ENCODE results near the gene TRIM59. TPM values are rescaled to one million over a fixed set of nuclear protein-coding genes. Genes with fewer than 3 reads are reported as not detected.

The TRIM59 gene
- total RNA-seq, 1 donor from 2014 or later: 33.0 TPM

- TF ChIP-seq, protein P1, sequence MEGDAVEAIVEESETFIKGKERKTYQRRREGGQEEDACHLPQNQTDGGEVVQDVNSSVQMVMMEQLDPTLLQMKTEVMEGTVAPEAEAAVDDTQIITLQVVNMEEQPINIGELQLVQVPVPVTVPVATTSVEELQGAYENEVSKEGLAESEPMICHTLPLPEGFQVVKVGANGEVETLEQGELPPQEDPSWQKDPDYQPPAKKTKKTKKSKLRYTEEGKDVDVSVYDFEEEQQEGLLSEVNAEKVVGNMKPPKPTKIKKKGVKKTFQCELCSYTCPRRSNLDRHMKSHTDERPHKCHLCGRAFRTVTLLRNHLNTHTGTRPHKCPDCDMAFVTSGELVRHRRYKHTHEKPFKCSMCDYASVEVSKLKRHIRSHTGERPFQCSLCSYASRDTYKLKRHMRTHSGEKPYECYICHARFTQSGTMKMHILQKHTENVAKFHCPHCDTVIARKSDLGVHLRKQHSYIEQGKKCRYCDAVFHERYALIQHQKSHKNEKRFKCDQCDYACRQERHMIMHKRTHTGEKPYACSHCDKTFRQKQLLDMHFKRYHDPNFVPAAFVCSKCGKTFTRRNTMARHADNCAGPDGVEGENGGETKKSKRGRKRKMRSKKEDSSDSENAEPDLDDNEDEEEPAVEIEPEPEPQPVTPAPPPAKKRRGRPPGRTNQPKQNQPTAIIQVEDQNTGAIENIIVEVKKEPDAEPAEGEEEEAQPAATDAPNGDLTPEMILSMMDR (conservative IDR thresholded peaks at IDR 0.05; ENCODE audit: low read depth, low read length): no peak
- no peak overlapping the region for H3K4me3 ChIP-seq (ENCODE audit: low read depth, low read length)
- DNase-seq (ENCODE audit: low read depth): peak; percentile 75
These were observed 1.3 kb upstream of the TRIM59 start for GRCh38 chr3:160450846-160451245.

GRCh38 chr3:160448845-160449635 lies 546 bp downstream of the TRIM59 start:
- TF ChIP-seq, protein P1 (conservative IDR thresholded peaks at IDR 0.05; ENCODE audit: low read depth, low read length): no peak
- H3K4me3 ChIP-seq (ENCODE audit: low read depth, low read length): peak overlapping the region; percentile 87
- no peak for DNase-seq (ENCODE audit: low read depth)

DNA sequence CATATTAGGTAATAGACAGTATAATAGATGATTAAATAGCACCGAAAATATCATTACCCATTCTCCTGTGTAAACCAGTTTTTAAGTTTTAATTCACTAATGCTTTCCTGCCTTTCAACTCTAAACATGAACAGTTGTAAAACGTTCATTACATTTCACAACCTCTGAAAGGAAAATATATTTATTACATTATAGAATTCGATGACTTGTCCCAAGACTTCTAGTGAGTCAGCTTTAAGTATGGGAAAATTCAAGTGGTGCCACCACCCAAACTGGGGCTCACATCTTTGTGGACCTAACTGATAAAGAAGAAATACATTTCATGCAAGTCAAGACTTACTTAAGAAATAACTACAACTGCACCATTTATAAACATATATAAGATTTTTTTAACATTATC lies 2.0 kb downstream of the TRIM59 start:
- DNase-seq (ENCODE audit: low read depth): no peak
- TF ChIP-seq, protein P1 (conservative IDR thresholded peaks at IDR 0.05; ENCODE audit: low read depth, low read length): no peak
- peak overlapping the region; percentile 13 for H3K4me3 ChIP-seq (ENCODE audit: low read depth, low read length)

DNA sequence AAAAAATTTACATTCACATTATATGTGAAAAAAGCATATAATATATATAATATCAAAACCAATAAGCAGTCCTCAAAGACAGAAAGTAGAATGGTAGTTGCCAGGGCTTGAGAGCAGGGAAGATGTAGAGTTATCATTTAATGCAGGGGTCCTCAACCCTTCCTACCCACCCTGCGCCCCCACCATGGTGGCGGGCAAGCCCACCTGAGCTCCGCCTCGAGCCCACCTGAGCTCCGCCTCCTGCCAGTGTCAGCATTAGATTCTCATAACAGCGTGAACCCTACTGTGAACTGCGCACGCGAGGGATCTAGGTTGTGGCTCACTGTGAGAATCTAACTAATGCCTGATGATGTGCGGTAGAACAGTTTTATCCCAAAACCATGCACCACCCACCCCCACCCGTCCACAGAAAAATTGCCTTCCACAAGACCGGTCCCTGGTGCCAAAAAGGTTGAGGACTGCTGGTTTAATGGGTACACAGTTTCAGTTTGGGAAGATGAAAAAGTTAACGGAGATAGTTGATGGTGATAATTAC lies 3.0 kb downstream of the TRIM59 start:
- no peak for DNase-seq (ENCODE audit: low read depth)
- H3K4me3 ChIP-seq (ENCODE audit: low read depth, low read length): no peak overlapping the region
- TF ChIP-seq, protein P1 (conservative IDR thresholded peaks at IDR 0.05; ENCODE audit: low read depth, low read length): no peak

- TF ChIP-seq, protein P1 (conservative IDR thresholded peaks at IDR 0.05; ENCODE audit: low read depth, low read length): no peak
- no peak overlapping the region for H3K4me3 ChIP-seq (ENCODE audit: low read depth, low read length)
- DNase-seq (ENCODE audit: low read depth): no peak
These were observed 3.7 kb downstream of the TRIM59 start for GRCh38 chr3:160445854-160446253.

- no peak overlapping the region for H3K4me3 ChIP-seq (ENCODE audit: low read depth, low read length)
- TF ChIP-seq, protein P1 (conservative IDR thresholded peaks at IDR 0.05; ENCODE audit: low read depth, low read length): no peak
- no peak for DNase-seq (ENCODE audit: low read depth)
These were observed 5.2 kb downstream of the TRIM59 start for GRCh38 chr3:160444411-160444810.

GRCh38 chr3:160440687-160441086 lies 8.9 kb downstream of the TRIM59 start:
- no peak overlapping the region for H3K4me3 ChIP-seq (ENCODE audit: low read depth, low read length)
- DNase-seq (ENCODE audit: low read depth): no peak
- TF ChIP-seq, protein P1 (conservative IDR thresholded peaks at IDR 0.05; ENCODE audit: low read depth, low read length): no peak
